Erythroblast (primary cell): ENCODE measurements around the gene PDK4.

ENCODE experiments used
- DNase-seq, 2 experiments: peaks; one replicate each; lab custom pipeline; 2025; lab: John Stamatoyannopoulos, UW
- GATA1 ChIP-seq: IDR thresholded peaks from 2 replicates; pipeline ENCODE4 v1.6.1; 2011; ENCODE audit warnings: low read depth, mild to moderate bottlenecking, control low read depth, low read length, moderate library complexity
- POLR2A ChIP-seq: IDR thresholded peaks from 2 replicates; pipeline ENCODE4 v1.6.1; 2011; ENCODE audit warnings: mild to moderate bottlenecking, low read length

Gene PDK4

DNA sequence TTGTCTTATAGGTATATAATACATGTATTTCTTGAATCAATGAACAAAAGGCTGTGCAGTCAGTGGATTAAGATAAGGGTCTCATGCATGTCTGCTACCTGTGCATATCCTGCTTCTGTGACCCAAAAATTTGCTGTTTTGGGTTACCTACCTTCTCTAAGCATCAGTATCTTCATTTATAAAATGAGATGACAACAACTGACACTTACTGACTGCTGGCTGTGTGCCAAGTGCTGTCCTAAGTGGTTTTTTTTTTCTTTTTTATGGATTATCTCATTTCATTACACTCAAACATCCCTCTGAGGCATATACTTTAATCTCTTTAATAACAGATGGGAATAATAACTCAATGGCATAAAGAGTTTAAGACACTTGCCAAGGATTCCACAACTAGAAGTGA lies 2.1 kb downstream of the PDK4 start:
- DNase-seq, result peak; percentile 22 to 45
- TF ChIP-seq GATA1 (no peak), POLR2A (no peak)

DNA sequence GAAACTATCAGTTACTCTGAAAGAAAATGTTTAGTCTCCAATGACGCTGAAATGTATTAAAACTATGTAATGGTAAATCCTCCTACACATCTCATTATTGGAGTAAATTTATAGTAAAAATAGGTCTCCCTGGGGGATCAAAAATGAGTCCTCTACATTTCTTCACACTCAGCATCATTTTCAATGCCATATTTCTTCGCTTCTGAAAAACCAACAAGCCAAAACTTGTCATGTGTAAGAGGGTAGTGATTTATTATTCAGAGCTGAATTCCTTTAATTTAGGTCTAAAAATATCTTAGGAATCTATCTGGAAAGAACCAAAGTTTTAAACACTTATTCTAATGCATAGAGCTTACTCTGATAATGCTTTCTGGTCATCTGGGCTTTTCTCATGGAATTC lies 3.0 kb downstream of the PDK4 start:
- no peak for TF ChIP-seq GATA1
- TF ChIP-seq POLR2A, result no peak
- no peak for DNase-seq

DNA sequence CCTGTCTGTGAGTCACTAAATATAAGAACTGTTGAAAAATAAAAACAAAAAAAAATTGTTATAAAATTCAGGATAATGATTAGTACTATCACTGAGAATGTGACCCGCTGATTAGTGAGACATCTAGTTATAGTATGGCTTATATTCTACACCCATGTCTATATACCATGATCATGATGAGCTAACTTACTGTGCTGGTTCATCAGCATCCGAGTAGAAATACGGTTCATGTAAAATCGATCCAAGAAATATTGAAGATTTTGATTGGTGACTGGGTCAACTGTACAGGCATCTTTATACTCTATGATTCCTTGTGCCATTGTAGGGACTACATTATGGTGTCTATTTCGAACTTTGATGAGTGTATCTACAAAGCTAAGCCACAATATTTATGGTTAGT lies 3.7 kb downstream of the PDK4 start:
- no peak for DNase-seq
- no peak for TF ChIP-seq POLR2A
- TF ChIP-seq GATA1, result no peak

DNA sequence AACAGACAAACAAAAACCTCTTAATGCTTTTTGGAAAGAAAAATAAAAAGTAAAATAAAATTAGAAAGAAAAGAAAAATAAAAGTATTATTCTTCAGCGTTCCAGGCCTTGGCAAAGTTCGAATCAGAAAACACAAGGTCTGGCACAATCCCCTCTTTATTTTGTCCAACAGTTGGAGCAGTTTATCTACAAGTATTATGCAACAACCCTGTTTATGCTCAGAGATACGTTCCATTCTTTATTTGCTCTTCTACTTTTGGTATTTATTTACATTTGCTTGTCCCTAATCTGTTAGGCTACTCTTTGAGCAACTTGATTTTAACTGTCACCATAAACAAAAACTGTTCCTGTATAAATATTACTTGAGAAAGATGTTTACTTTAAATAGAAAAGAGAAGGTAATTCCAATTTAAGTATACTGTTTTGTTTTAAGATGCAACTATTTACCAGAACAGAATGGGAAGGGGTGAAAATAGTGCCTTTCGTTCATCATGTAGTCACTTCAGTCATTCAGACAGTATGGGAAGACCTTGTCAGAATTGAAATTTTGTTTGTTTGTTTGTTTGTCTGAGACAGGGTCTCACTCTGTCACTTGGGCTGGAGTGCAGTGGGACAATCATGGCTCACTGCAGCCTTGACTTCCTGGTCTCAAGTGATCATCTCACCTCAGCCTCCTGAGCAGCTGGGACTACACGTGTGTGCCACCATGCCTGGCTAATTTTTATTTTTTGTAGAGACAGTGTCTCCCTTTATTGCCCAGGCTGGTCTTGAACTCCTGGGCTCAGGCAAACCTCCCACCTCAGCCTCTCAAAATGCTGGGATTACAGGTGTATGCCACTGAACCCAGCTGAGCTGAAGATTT lies 5.7 kb downstream of the PDK4 start:
- DNase-seq, result no peak
- no peak for TF ChIP-seq POLR2A
- TF ChIP-seq GATA1, result no peak

DNA sequence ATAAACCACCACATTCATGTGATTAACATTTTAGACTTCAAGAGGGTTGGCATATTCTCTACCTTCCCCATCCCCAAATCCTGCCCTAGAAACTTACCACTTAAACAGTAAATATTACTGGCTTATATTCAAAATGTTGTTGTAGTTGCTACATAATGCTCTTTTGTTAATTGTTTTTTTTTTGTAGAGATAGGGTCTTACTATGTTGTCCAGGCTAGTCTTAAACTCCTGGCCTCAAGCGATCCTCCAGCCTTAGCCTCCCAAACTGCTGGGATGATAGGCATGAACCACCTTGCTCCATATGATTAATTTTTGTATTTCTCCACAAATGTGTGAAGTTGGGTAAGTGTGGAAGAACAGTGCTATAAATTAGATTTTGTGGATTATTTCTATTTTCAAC lies 6.5 kb downstream of the PDK4 start:
- no peak for DNase-seq
- no peak for TF ChIP-seq POLR2A
- TF ChIP-seq GATA1, result no peak

DNA sequence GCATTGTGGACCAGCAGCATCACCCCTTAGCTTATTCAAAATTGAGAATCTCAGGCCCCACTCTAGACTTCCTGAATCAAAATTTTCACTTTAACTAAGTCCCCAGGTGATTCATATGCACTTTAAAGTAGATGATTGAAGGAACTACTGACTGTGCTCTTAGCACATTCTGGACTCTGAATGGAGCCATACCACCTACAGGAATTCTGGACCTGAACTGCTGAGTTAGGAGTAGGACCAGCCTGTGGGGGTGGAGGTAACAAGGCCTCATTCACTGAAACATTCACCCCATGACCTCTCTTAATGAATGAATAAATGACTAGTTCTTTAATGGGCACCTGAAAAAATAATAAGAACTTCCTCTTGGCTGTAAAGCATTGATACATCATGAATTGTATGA lies 7.3 kb downstream of the PDK4 start:
- TF ChIP-seq POLR2A, result no peak
- TF ChIP-seq GATA1, result no peak
- no peak for DNase-seq

DNA sequence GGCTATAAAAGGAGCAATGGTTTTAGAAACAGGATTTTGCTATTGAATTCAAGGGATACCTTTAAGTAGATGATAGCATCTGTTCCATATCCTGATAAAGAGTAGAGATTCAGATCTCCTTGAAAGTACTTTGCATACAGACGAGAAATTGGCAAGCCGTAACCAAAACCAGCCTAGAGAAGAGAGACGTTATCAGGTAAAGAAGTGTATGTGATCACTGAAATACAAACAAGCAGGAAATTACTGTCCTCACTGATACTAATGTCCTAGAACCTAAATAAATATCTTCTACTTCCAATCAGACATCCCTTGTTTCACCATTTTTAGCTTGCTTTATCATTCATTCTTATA lies 9.4 kb downstream of the PDK4 start:
- TF ChIP-seq GATA1 (no peak), POLR2A (no peak)
- DNase-seq, result no peak

DNA sequence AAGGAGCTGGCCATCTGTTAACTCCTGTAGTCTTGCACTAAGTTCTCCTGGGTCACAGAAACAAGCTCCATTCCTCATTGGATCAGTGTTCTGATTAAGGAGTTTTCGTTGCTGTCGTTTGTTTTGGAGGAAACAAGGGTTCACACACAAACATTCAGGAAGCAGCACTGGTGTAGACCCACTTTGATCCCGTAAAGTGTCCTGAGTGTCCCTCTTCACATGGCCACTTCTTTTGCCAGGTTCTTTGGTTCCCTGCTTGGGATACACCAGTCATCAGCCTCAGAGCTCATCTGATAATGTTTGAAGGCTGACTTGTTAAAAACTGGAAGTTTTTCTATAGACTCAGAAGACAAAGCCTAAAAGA lies 10.9 kb downstream of the PDK4 start:
- TF ChIP-seq POLR2A (no peak), GATA1 (no peak)
- no peak for DNase-seq

DNA sequence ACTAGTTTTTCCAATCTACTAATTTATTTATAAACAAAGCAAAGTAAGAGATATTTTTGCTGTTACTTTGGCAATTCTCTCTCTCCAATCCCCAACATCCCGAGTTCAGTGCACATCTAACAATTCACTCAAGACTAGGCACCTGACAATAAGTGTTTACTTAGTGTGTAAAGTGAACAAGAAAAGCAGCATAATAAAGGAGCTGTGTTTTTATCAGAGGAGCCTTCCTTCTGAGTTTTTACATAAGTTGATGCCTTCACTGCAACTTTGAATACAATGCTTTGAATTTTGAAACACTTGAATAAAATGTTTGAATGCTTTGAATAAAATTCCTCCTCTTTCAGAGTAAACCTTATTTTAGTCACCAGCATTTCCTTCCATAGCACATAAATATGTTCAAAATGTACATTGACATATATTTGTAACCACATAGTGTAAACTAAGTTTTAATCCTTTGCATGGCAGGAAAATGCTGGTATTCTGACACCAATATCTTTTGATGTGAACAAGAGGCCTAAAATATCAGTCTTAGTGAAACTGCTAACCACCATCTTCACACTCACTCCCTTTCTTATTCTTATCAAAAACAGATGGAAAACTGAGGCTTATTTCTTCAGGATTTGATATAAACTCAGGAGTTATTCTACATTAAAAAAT lies 11.4 kb downstream of the PDK4 start:
- no peak for DNase-seq
- TF ChIP-seq GATA1 (no peak), POLR2A (no peak)

DNA sequence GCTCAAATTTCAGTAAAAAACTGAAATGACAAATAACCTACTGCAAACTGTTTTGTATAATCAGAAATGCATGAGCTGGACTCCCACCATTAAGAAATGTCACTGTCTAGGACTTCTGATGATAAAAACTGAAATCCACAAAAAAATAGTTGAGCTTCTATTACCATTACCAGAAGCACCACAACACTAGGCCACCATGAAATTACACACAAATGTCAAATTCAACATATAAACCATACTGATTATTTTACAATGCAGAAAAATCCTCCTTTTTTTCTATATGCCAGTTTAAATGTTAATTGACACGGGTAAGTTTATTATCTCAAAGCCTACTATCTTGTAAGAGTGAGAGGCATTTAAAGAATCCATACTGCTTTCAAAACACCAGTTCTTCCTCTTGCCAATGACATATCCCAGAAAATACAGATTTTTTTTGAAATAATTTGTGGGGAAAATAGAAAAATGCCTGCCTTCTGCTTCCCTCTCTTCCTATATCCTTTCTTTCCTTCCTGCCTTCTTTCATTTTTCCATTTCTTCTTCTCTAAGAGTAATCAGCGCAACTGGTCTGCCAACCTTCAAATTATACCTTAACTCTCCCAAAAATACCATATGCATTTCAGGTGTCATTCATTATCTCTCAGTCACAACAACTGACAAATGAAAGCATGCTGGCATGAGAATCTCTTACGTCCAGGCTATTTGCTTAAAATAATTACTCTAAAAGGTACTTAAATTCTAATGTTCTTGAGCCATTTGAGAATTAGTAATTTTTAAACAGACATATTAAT lies 12.3 kb downstream of the PDK4 start:
- TF ChIP-seq POLR2A (no peak), GATA1 (no peak)
- no peak for DNase-seq

DNA sequence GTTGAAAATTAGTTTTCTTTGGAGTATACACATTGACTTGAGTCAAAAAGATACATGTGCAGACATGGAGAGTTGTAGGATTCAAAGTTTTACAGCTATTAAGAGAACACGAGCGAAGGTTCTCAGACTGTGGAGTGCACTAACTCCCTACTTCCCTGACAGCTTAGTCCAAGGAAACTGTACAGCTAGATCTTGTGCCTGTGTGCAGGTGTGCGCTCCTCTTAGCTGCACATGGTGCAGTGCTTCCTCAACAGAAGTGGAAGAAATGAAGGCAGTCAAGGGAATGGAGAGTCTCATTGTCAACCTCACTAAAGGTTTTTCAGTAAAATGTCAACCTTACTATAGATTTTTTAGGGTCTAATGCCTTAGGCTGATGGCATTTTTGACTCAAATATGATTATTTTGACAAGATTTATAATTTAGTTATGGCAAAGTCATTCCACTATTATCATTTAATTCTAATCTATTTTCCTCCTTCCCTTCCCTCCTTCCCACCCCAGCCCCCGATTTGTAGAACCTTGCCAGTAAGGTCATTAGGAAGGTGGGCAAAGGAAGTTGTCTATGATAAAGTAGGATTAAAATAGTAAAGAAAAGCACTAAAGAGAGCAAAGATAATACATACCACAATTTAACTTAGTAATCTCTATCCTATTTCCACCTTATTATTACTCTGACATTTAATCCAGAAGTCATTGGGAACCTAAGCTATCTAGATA lies 13.6 kb downstream of the PDK4 start:
- TF ChIP-seq GATA1, result no peak
- TF ChIP-seq POLR2A, result no peak
- DNase-seq, result no peak

DNA sequence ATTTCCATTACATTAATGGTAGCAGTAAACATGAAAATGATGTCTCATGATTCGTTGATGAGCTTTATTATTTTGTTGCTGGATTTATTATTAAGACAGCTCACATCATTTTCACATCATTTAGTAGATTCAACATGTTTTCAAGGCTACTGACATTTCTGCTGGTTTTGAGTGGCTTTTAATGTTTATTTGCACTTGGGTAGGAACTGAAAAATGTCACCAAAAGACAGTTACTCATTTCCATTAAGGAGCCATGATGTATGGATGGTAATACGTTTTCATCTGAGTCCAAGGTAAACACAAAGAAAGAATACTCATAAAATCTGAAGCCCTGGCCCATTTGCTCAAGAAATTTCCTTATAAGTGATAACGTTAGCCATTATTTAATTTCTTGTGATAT lies 14.8 kb downstream of the PDK4 start:
- TF ChIP-seq GATA1 (no peak), POLR2A (no peak)
- no peak for DNase-seq

DNA sequence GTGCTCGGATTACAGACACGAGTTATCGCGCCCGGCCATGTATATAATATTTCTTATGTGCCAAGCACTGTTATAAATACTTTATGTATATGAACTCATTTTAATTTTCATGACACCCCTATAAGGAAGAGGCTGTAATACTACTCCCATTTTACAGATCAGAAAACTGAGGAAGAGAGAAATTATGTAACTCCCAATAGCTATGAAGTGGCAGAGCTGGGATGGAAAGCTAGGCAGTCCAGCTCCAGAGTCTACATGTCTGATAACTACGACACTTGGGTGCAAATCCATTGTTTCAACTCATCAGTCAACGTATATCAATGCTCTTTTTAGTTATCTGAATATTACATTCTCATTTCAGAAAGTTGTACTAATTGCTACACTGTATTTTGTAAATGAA lies 17.0 kb downstream of the PDK4 start:
- no peak for TF ChIP-seq GATA1
- TF ChIP-seq POLR2A, result no peak
- no peak for DNase-seq

DNA sequence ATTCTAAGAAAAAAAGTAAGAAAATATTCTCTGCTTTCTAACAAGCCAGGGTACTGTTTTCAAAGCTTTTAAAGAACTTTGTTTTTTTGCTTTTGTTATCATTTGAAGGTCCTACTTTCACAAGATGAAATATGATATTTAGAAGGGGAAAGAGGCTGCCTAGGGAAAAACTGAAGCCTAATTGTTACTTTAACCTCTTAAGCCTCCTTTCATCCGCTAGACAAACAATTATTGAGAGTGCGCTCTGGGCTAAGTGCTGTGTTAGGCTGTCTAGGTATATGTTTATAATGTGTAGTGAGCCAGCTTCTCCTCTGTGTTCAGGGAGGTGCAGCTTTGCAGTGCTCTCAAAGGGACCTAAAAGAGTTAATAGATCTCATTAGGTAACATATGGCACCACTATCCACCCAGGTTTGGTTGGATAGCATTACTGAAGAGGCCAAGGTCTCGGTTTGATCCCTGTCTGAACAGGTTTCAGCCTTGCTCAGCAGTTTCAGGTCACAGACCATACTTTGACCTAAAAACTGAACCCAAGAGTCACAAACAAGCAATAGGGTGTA lies 17.9 kb downstream of the PDK4 start:
- no peak for DNase-seq
- TF ChIP-seq GATA1, result no peak
- no peak for TF ChIP-seq POLR2A
